Measurements from ENCODE around the gene ZNF18. TPM values are rescaled to one million over a fixed set of nuclear protein-coding genes. Genes with fewer than 3 reads are reported as not detected.

The ZNF18 gene
- polyA plus RNA-seq, 6 donors from 2014 or later, result 7.4 to 30.1 (median 9.7) TPM

- Mint-ChIP-seq H3K4me3 (no peak overlapping the region), H3K36me3 (no peaks in the 10 kb centered on the region), H3K27ac (no peak overlapping the region), H3K4me1 (no peaks in the 10 kb centered on the region), H3K9me3 (peaks cover 0 to 18% (median 4%) of the 10 kb centered on the region in 7 donors), H3K27me3 (peaks cover 10 to 32% (median 14%) of the 10 kb centered on the region in 3 donors)
- ATAC-seq (ENCODE audit: low read depth in 2 of 2) (no peak), DNase-seq (no peak)
Measured at GRCh38 chr17:11928436-11928835, 68.8 kb downstream of the ZNF18 start.

Other genes with a start within 250 kb of the ZNF18 start
- 10 to 100 TPM in 5 of 6 donors, 1 to 10 TPM in 1; 8.2 to 25.5 (median 20.7) TPM for gene MAP2K4, start 23.4 kb upstream of the ZNF18 start, polyA plus RNA-seq (ENCODE audit: low read depth in 6 of 6)